Endodermal cell (in vitro differentiated cells): ENCODE results near the gene C13orf46. TPM values are rescaled to one million over a fixed set of nuclear protein-coding genes. Genes with fewer than 3 reads are reported as not detected.

Experiments used
- DNase-seq: peaks from one replicate; pipeline ENCODE4 v3.0.0-alpha.2; 2017
- H3K27ac ChIP-seq: 2 replicates; pipeline ENCODE4 v1.5.1; 2013; ENCODE audit warnings: mild to moderate bottlenecking, low read depth, low read length, moderate library complexity
- H3K27me3 ChIP-seq: 2 replicates; pipeline ENCODE4 v1.6.1; 2013; ENCODE audit warnings: mild to moderate bottlenecking, low read length, moderate library complexity; ENCODE audit not compliant: insufficient read depth, control insufficient read depth, poor library complexity, severe bottlenecking
- H3K36me3 ChIP-seq: 2 replicates; pipeline ENCODE4 v1.7.0; 2013; ENCODE audit warnings: mild to moderate bottlenecking, low read length, moderate library complexity; ENCODE audit not compliant: control insufficient read depth, insufficient read depth
- H3K4me1 ChIP-seq: one replicate; pipeline ENCODE4 v1.7.0; 2013; ENCODE audit warnings: low read length; ENCODE audit not compliant: control insufficient read depth, insufficient read depth
- H3K4me3 ChIP-seq: 2 replicates; pipeline ENCODE4 v1.5.1; 2013; ENCODE audit warnings: mild to moderate bottlenecking, low read length, moderate library complexity
- H3K9ac ChIP-seq: 2 replicates; pipeline ENCODE4 v1.6.1; 2013; ENCODE audit warnings: mild to moderate bottlenecking, low read length, moderate library complexity; ENCODE audit not compliant: poor library complexity, severe bottlenecking; ENCODE audit errors: extremely low read depth
- H3K9me3 ChIP-seq: 2 replicates; pipeline ENCODE4 v1.6.1; 2013; ENCODE audit warnings: mild to moderate bottlenecking, low read length, moderate library complexity; ENCODE audit not compliant: control insufficient read depth
- H3K27ac Mint-ChIP-seq: 2 replicates; pipeline ENCODE4 v1.8.0; 2020; ENCODE audit warnings: mixed read lengths
- H3K27me3 Mint-ChIP-seq: 2 replicates; pipeline ENCODE4 v1.8.0; 2021; ENCODE audit warnings: mild to moderate bottlenecking, mixed read lengths; ENCODE audit not compliant: insufficient read depth
- H3K36me3 Mint-ChIP-seq: 2 replicates; pipeline ENCODE4 v1.8.0; 2020; ENCODE audit warnings: low read depth, mixed read lengths
- H3K4me1 Mint-ChIP-seq: 2 replicates; pipeline ENCODE4 v1.8.0; 2020; ENCODE audit warnings: mixed read lengths
- H3K4me3 Mint-ChIP-seq: 2 replicates; pipeline ENCODE4 v1.8.0; 2020; ENCODE audit warnings: mild to moderate bottlenecking, moderate library complexity, mixed read lengths
- H3K9me3 Mint-ChIP-seq: 2 replicates; pipeline ENCODE4 v1.8.0; 2020; ENCODE audit warnings: mild to moderate bottlenecking, mixed read lengths
- CTCF ChIP-seq: fragments of 200-600 bp; sonication (generic); conservative IDR thresholded peaks from 2 replicates; pipeline ENCODE4 v1.5.0; 2021; ENCODE audit warnings: antibody characterized with exemption, mild to moderate bottlenecking
- WGBS, 2 experiments: methylation state at CpG; one replicate each; pipeline versions ENCODE4 v1.1.5 to v1.1.7; 2013; ENCODE audit warnings: missing lambda C conversion rate in 2 of 2, mixed read lengths in 1 of 2; ENCODE audit not compliant: insufficient coverage in 1 of 2, insufficient read length in 1 of 2; 5-methylcytosine and 5-hydroxymethylcytosine counted together
- total RNA-seq, 2 donors: library from RNA; stranded (reverse); fragmentation: NEBNext Ultra II Directional in 1 of 2; extraction: Animal tissue kit (Norgen Biotek cat#: 25700) in 1 of 2; gene quantifications; 2 replicates in 1 of 2; 3 replicates in 1 of 2; pipeline ENCODE4 v1.2.1, GENCODE V29; 2021

C13orf46 gene
- total RNA-seq, 2 donors from 2014 or later: 0.20 to 0.27 TPM

GRCh38 chr13:113934576-113934975, 39.3 kb downstream of the C13orf46 start:
- H3K27ac Mint-ChIP-seq: no peak overlapping the region
- no peaks in the 10 kb centered on the region for H3K9me3 Mint-ChIP-seq
- Histone ChIP-seq H3K27ac (peak overlapping the region; percentile 82), H3K27me3 (peaks cover 62% of the 10 kb centered on the region), H3K4me1 (peaks cover 2% of the 10 kb centered on the region), H3K4me3 (no peak overlapping the region), H3K9ac (no peak overlapping the region), H3K9me3 (no peaks in the 10 kb centered on the region), H3K36me3 (no peaks in the 10 kb centered on the region)
- H3K4me3 Mint-ChIP-seq: no peak overlapping the region
- H3K36me3 Mint-ChIP-seq: no peaks in the 10 kb centered on the region
- H3K4me1 Mint-ChIP-seq: no peaks in the 10 kb centered on the region
- DNase-seq: no peak
- H3K27me3 Mint-ChIP-seq: peaks cover 42% of the 10 kb centered on the region
- 93% methylated on average over 13 to 14 of the region's 14 CpGs for WGBS, 2 experiments
- no peak for TF ChIP-seq CTCF

GRCh38 chr13:113933901-113934300, 40.0 kb downstream of the C13orf46 start:
- peaks cover 40% of the 10 kb centered on the region for H3K27me3 Mint-ChIP-seq
- Histone ChIP-seq H3K27ac (no peak overlapping the region), H3K36me3 (no peaks in the 10 kb centered on the region), H3K4me3 (no peak overlapping the region), H3K9me3 (no peaks in the 10 kb centered on the region), H3K4me1 (peaks cover 2% of the 10 kb centered on the region), H3K9ac (no peak overlapping the region), H3K27me3 (peaks cover 55% of the 10 kb centered on the region)
- no peak overlapping the region for H3K4me3 Mint-ChIP-seq
- WGBS, 2 experiments: 95 to 97% methylated on average over 21 to 22 of the region's 22 CpGs
- no peak overlapping the region for H3K27ac Mint-ChIP-seq
- no peak for DNase-seq
- no peak for TF ChIP-seq CTCF
- H3K9me3 Mint-ChIP-seq: no peaks in the 10 kb centered on the region
- H3K4me1 Mint-ChIP-seq: no peaks in the 10 kb centered on the region
- H3K36me3 Mint-ChIP-seq: no peaks in the 10 kb centered on the region

- Mint-ChIP-seq H3K4me3 (no peak overlapping the region), H3K27me3 (peaks cover 22% of the 10 kb centered on the region), H3K27ac (no peak overlapping the region), H3K36me3 (no peaks in the 10 kb centered on the region), H3K9me3 (no peaks in the 10 kb centered on the region), H3K4me1 (no peaks in the 10 kb centered on the region)
- Histone ChIP-seq H3K9me3 (no peaks in the 10 kb centered on the region), H3K4me1 (no peaks in the 10 kb centered on the region), H3K27me3 (peaks cover 36% of the 10 kb centered on the region), H3K36me3 (no peaks in the 10 kb centered on the region), H3K4me3 (no peak overlapping the region), H3K27ac (no peak overlapping the region), H3K9ac (no peak overlapping the region)
- no peak for DNase-seq
- no peak for TF ChIP-seq CTCF
- WGBS, 2 experiments: 89 to 98% methylated on average over 13 to 16 of the region's 16 CpGs
Measured at GRCh38 chr13:113931841-113932459, 41.9 kb downstream of the C13orf46 start.
